ENCODE measurements around the gene FRMD3.

GRCh38 chr9:83287021-83287420 is 251.2 kb downstream of the FRMD3 start:
- TF ChIP-seq CTCF (IDR thresholded peaks at IDR 0.05) (no peak), EZH2phosphoT487 (IDR thresholded peaks at IDR 0.05) (no peak), EZH2 (IDR thresholded peaks at IDR 0.05) (no peak)
